Colonic mucosa (tissue), 4 donors: ENCODE data around the gene SLC16A11. TPM values are rescaled to one million over a fixed set of nuclear protein-coding genes. Genes with fewer than 3 reads are reported as not detected.
"Not testable (repeated sequence)": the region's sequence is repeated elsewhere in the genome, so short reads cannot be mapped to it uniquely, and the experiment has no call there.

Experiments used
- DNase-seq: peaks from one replicate; pipeline ENCODE4 v3.0.0-alpha.2; 2020
- H3K27ac ChIP-seq: fragments of 200-600 bp; one replicate; pipeline ENCODE4 v1.8.0; 2021
- H3K27me3 ChIP-seq: fragments of 200-600 bp; one replicate; pipeline ENCODE4 v1.8.0; 2021
- H3K36me3 ChIP-seq: fragments of 200-600 bp; one replicate; pipeline ENCODE4 v1.8.0; 2021
- H3K4me1 ChIP-seq: fragments of 200-600 bp; one replicate; pipeline ENCODE4 v1.8.0; 2021; ENCODE audit warnings: mild to moderate bottlenecking
- H3K4me3 ChIP-seq: fragments of 200-600 bp; one replicate; pipeline ENCODE4 v1.8.0; 2021
- H3K9ac ChIP-seq, 2 donors: one replicate each; pipeline ENCODE4 v1.7.0; 2013; ENCODE audit warnings: control low read depth in 2 of 2, low read depth in 2 of 2, low read length in 2 of 2
- H3K9me3 ChIP-seq: fragments of 200-600 bp; one replicate; pipeline ENCODE4 v1.8.0; 2021
- CTCF ChIP-seq: fragments of 200-600 bp; IDR thresholded peaks from one replicate; pipeline ENCODE4 v1.8.0; 2022; ENCODE audit warnings: antibody characterized with exemption, mild to moderate bottlenecking
- intact Hi-C: fragments of 100-400 bp; cut with DNase I; formaldehyde crosslinking; loops from one replicate; pipeline ENCODE4 v1.14.1; 2022
- total RNA-seq, 2 donors: library from RNA; stranded (reverse); fragmentation: NEBNext Ultra II Directional in 1 of 2; extraction: Animal tissue kit (Norgen Biotek cat#: 25700) in 1 of 2; gene quantifications; one replicate each; pipeline ENCODE4 v1.2.1, GENCODE V29; 2021
- donor health status: healthy.
- donor health status: DM: no; HTN: no; CAD: no.
- donor health status: DM: no; HTN: no; CAD: no.

The SLC16A11 gene
- total RNA-seq, 2 donors from 2014 or later: 0.22 to 0.40 TPM

GRCh38 chr17:6997171-6997570, 46.7 kb downstream of the SLC16A11 start:
- no peaks in the 10 kb centered on the region for H3K36me3 ChIP-seq
- H3K4me3 ChIP-seq: no peak overlapping the region
- TF ChIP-seq CTCF: no peak
- DNase-seq: no peak
- H3K27ac ChIP-seq: no peak overlapping the region
- no peaks in the 10 kb centered on the region for H3K9me3 ChIP-seq
- H3K9ac ChIP-seq: no peak overlapping the region
- intact Hi-C loops: no loop called here
- peaks cover 5% of the 10 kb centered on the region for H3K4me1 ChIP-seq
- H3K27me3 ChIP-seq: no peaks in the 10 kb centered on the region

GRCh38 chr17:6996256-6997011, 47.5 kb downstream of the SLC16A11 start:
- H3K9me3 ChIP-seq: no peaks in the 10 kb centered on the region
- H3K27ac ChIP-seq: no peak overlapping the region
- H3K36me3 ChIP-seq: no peaks in the 10 kb centered on the region
- no peak overlapping the region for H3K9ac ChIP-seq
- no peaks in the 10 kb centered on the region for H3K27me3 ChIP-seq
- TF ChIP-seq CTCF: no peak
- H3K4me1 ChIP-seq: peaks cover 5% of the 10 kb centered on the region
- no peak for DNase-seq
- intact Hi-C loops: no loop called here
- peak overlapping the region; percentile 24 for H3K4me3 ChIP-seq

GRCh38 chr17:6995500-6996255, 48.2 kb downstream of the SLC16A11 start, which contains the start of gene ALOX12:
Gene ALOX12 (plus strand): TSS chr17:6996049. CDS start chr17:6996118, 69 bp downstream.
- H3K36me3 ChIP-seq: no peaks in the 10 kb centered on the region
- H3K27ac ChIP-seq: no peak within 1 kb of the TSS
- peaks cover 5% of the 10 kb centered on the region for H3K4me1 ChIP-seq
- no peaks in the 10 kb centered on the region for H3K27me3 ChIP-seq
- no peak for TF ChIP-seq CTCF
- H3K4me3 ChIP-seq: peak within 1 kb of the TSS; percentile 24
- peak; percentile 67 for DNase-seq
- no peak within 1 kb of the TSS for H3K9ac ChIP-seq
- no peaks in the 10 kb centered on the region for H3K9me3 ChIP-seq
- intact Hi-C loops: no loop called here

- intact Hi-C loops: no loop called here
- DNase-seq: no peak
- no peak for TF ChIP-seq CTCF
Observed at GRCh38 chr17:6994666-6995256, 49.1 kb downstream of the SLC16A11 start.

GRCh38 chr17:6994118-6994598, 49.7 kb downstream of the SLC16A11 start:
- TF ChIP-seq CTCF: no peak
- no peak overlapping the region for H3K27ac ChIP-seq
- no peak for DNase-seq
- no peaks in the 10 kb centered on the region for H3K27me3 ChIP-seq
- H3K9me3 ChIP-seq: no peaks in the 10 kb centered on the region
- no peak overlapping the region for H3K4me3 ChIP-seq
- peaks cover 5% of the 10 kb centered on the region for H3K4me1 ChIP-seq
- H3K36me3 ChIP-seq: no peaks in the 10 kb centered on the region
- intact Hi-C loops: no loop called here
- H3K9ac ChIP-seq: no peak overlapping the region

More at GRCh38 chr17:6994666-6995256, 49.1 kb downstream of the SLC16A11 start:
- no peaks in the 10 kb centered on the region for H3K36me3 ChIP-seq
- no peak overlapping the region for H3K27ac ChIP-seq
- no peaks in the 10 kb centered on the region for H3K27me3 ChIP-seq
- peaks cover 5% of the 10 kb centered on the region for H3K4me1 ChIP-seq
- no peak overlapping the region for H3K4me3 ChIP-seq
- no peak overlapping the region for H3K9ac ChIP-seq
- H3K9me3 ChIP-seq: no peaks in the 10 kb centered on the region

- H3K9ac ChIP-seq, H3K4me1 ChIP-seq, H3K27me3 ChIP-seq, DNase-seq, H3K4me3 ChIP-seq, H3K36me3 ChIP-seq, H3K27ac ChIP-seq, intact Hi-C loops, H3K9me3 ChIP-seq: not testable (repeated sequence)
Observed at GRCh38 chr17:6993613-6994056, 50.3 kb downstream of the SLC16A11 start.
